DMS 273 (cell line): ENCODE measurements around the gene CDKN2AIP.

Experiments used
- DNase-seq: peaks from one replicate; lab custom pipeline; 2025; ENCODE audit not compliant: unreplicated experiment; lab: John Stamatoyannopoulos, UW

CDKN2AIP gene

GRCh38 chr4:183444214-183445096 is at the start of gene CDKN2AIP:
CDKN2AIP (plus strand) TSS chr4:183444636; CDS start chr4:183444798, 162 bp downstream.
- peak; percentile 96 for DNase-seq

GRCh38 chr4:183395395-183395794 is 49.0 kb upstream of the CDKN2AIP start:
- DNase-seq: no peak

GRCh38 chr4:183396227-183396637 is 48.2 kb upstream of the CDKN2AIP start:
- no peak for DNase-seq

GRCh38 chr4:183397741-183398297 is 46.6 kb upstream of the CDKN2AIP start:
- DNase-seq: peak; percentile 20

- peak; percentile 83 for DNase-seq
Observed at GRCh38 chr4:183398298-183399125, 45.9 kb upstream of the CDKN2AIP start.

- DNase-seq: peak; percentile 5
Observed at GRCh38 chr4:183399126-183399522, 45.3 kb upstream of the CDKN2AIP start.

- DNase-seq: peak; percentile 3
Observed at GRCh38 chr4:183399616-183400015, 44.8 kb upstream of the CDKN2AIP start.

GRCh38 chr4:183400035-183400434 is 44.4 kb upstream of the CDKN2AIP start:
- no peak for DNase-seq

- no peak for DNase-seq
Observed at GRCh38 chr4:183401473-183401872, 43.0 kb upstream of the CDKN2AIP start.

- DNase-seq: no peak
Observed at GRCh38 chr4:183402771-183403170, 41.7 kb upstream of the CDKN2AIP start.

- no peak for DNase-seq
Observed at GRCh38 chr4:183403486-183403885, 41.0 kb upstream of the CDKN2AIP start.

- DNase-seq: peak; percentile 38
Observed at GRCh38 chr4:183403961-183404360, 40.5 kb upstream of the CDKN2AIP start.

GRCh38 chr4:183405303-183405702 is 39.1 kb upstream of the CDKN2AIP start:
- no peak for DNase-seq

GRCh38 chr4:183407128-183407585 is 37.3 kb upstream of the CDKN2AIP start:
- DNase-seq: peak; percentile 89

GRCh38 chr4:183407635-183408464 is 36.6 kb upstream of the CDKN2AIP start:
- no peak for DNase-seq

- no peak for DNase-seq
Observed at GRCh38 chr4:183408796-183409195, 35.6 kb upstream of the CDKN2AIP start.

GRCh38 chr4:183409483-183409882 is 35.0 kb upstream of the CDKN2AIP start:
- DNase-seq: no peak

GRCh38 chr4:183409934-183410333 is 34.5 kb upstream of the CDKN2AIP start:
- DNase-seq: no peak

GRCh38 chr4:183411291-183411861 is 33.1 kb upstream of the CDKN2AIP start:
- no peak for DNase-seq

GRCh38 chr4:183412821-183413220 is 31.6 kb upstream of the CDKN2AIP start:
- DNase-seq: no peak
